K562 (cell line): ENCODE results near the gene TAMALIN. TPM values are rescaled to one million over a fixed set of nuclear protein-coding genes. Genes with fewer than 3 reads are reported as not detected.

Experiments
- GATA2 ChIP-seq: sonication (generic); formaldehyde crosslinking; IDR thresholded peaks from 2 replicates; pipeline ENCODE4 v1.4.0; 2020; ENCODE audit warnings: mild to moderate bottlenecking, missing genetic modification reagents
- RHOXF2B ChIP-seq: fragments of 250-450 bp; sonication (Bioruptor Pico); conservative IDR thresholded peaks from 2 replicates; pipeline ENCODE4 v1.5.1; 2021
- SFPQ ChIP-seq: fragments of 200-400 bp; formaldehyde crosslinking; IDR thresholded peaks from 2 replicates; pipeline ENCODE4 v1.6.1; 2017; ENCODE audit warnings: mild to moderate bottlenecking, low read depth, low read length, moderate library complexity
- TSHZ1 ChIP-seq: fragments of 250-450 bp; sonication (Bioruptor Pico); IDR thresholded peaks from 2 replicates; pipeline ENCODE4 v1.4.0; 2020; ENCODE audit warnings: mild to moderate bottlenecking, moderate library complexity
- ZNF212 ChIP-seq: fragments of 450-650 bp; formaldehyde crosslinking; IDR thresholded peaks from 2 replicates; pipeline ENCODE4 v1.4.0; 2020; ENCODE audit warnings: mild to moderate bottlenecking
- polyA plus RNA-seq, 8 experiments: library from polyadenylated mRNA; depleted of rRNA in 4 of 8; stranded (reverse) in 5 of 8; unstranded in 3 of 8; fragments of >200 nt; fragmentation: Nextera tagmentation in 2 of 8; fragmentation: Illumina TruSeq in 1 of 8; extraction: Ambion mirVana in 2 of 8; extraction: Trizol in 1 of 8; gene quantifications; 2 replicates each; pipeline versions ENCODE4 v1.2.1 to v1.2.3, GENCODE V29; 2011 to 2014; ENCODE audit warnings: inconsistent platforms in 1 of 8, missing spikeins in 1 of 8
- total RNA-seq, 7 experiments: library from RNA; depleted of rRNA in 6 of 7; stranded (reverse); fragments of >200 nt in 6 of 7; fragmentation: Illumina TruSeq in 2 of 7; extraction: Trizol in 2 of 7; gene quantifications; 2 replicates each; pipeline versions ENCODE4 v1.2.1 to v1.2.3, GENCODE V29; 2011 to 2021; ENCODE audit warnings: low replicate concordance in 1 of 7
- TF ChIP-seq, protein P1 (sequence below): fragments of 450-650 bp; IDR thresholded peaks from 2 replicates; pipeline ENCODE4 v1.6.1; 2018; ENCODE audit not compliant: partially characterized antibody
- TF ChIP-seq, protein P2 (sequence below), 2 experiments: fragments of 450-650 bp; formaldehyde crosslinking in 1 of 2; IDR thresholded peaks; 2 replicates each; pipeline versions ENCODE4 v1.4.0 to v1.6.1; 2014 to 2020; ENCODE audit warnings: mild to moderate bottlenecking in 2 of 2, borderline replicate concordance in 1 of 2, low read depth in 1 of 2

Gene TAMALIN
- total and polyA plus RNA-seq, 9 of the 15 experiments (the other 6 are each of a cell fraction or from before 2014, with no cell fraction given): 0.74 to 2.2 (median 1.5) TPM; not detected in 2

DNA sequence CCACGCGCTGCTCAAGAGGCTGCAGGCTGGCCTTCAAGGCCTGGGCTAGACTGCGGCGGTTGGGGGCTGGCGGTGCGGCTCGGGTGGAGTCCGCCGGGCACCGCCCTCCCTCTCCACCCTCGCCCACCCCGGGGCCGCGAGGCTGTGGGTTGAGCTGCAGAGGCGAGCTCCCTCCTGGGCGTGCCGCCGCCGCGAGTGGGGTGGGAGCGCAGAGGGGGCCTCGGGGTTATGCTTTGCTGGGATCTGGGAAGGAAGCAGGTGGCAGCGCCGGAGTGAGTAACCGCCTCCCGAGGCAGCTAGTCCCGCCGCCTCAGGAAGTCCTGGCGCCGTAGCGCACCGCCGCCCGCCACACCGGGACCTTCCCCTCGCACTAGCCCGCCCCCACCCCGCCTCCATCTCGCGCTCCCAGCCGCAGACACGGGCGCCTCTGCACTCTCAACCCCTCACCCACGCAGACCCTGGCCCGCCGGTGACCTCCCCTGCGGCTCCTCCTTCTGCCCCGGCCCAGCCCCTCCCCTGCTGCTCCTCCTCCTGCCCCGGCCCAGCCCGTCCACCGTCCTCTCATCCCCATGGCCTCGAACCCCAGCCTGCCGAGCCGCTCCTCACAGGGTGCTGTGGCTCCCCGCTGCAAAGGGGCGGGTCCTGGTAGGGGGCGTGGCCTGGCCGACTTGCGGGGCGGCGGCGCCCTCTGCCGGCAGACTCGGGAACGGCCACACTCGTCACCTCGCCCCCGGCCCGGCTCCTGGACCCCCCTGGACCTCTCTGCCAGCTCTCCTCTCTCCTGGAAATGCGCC, 16.6 kb downstream of the TAMALIN start (continued):
- TF ChIP-seq, protein P1, sequence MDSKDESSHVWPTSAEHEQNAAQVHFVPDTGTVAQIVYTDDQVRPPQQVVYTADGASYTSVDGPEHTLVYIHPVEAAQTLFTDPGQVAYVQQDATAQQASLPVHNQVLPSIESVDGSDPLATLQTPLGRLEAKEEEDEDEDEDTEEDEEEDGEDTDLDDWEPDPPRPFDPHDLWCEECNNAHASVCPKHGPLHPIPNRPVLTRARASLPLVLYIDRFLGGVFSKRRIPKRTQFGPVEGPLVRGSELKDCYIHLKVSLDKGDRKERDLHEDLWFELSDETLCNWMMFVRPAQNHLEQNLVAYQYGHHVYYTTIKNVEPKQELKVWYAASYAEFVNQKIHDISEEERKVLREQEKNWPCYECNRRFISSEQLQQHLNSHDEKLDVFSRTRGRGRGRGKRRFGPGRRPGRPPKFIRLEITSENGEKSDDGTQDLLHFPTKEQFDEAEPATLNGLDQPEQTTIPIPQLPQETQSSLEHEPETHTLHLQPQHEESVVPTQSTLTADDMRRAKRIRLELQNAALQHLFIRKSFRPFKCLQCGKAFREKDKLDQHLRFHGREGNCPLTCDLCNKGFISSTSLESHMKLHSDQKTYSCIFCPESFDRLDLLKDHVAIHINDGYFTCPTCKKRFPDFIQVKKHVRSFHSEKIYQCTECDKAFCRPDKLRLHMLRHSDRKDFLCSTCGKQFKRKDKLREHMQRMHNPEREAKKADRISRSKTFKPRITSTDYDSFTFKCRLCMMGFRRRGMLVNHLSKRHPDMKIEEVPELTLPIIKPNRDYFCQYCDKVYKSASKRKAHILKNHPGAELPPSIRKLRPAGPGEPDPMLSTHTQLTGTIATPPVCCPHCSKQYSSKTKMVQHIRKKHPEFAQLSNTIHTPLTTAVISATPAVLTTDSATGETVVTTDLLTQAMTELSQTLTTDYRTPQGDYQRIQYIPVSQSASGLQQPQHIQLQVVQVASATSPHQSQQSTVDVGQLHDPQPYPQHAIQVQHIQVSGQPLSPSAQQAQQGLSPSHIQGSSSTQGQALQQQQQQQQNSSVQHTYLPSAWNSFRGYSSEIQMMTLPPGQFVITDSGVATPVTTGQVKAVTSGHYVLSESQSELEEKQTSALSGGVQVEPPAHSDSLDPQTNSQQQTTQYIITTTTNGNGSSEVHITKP: peak; percentile 6
- TF ChIP-seq, protein P2, sequence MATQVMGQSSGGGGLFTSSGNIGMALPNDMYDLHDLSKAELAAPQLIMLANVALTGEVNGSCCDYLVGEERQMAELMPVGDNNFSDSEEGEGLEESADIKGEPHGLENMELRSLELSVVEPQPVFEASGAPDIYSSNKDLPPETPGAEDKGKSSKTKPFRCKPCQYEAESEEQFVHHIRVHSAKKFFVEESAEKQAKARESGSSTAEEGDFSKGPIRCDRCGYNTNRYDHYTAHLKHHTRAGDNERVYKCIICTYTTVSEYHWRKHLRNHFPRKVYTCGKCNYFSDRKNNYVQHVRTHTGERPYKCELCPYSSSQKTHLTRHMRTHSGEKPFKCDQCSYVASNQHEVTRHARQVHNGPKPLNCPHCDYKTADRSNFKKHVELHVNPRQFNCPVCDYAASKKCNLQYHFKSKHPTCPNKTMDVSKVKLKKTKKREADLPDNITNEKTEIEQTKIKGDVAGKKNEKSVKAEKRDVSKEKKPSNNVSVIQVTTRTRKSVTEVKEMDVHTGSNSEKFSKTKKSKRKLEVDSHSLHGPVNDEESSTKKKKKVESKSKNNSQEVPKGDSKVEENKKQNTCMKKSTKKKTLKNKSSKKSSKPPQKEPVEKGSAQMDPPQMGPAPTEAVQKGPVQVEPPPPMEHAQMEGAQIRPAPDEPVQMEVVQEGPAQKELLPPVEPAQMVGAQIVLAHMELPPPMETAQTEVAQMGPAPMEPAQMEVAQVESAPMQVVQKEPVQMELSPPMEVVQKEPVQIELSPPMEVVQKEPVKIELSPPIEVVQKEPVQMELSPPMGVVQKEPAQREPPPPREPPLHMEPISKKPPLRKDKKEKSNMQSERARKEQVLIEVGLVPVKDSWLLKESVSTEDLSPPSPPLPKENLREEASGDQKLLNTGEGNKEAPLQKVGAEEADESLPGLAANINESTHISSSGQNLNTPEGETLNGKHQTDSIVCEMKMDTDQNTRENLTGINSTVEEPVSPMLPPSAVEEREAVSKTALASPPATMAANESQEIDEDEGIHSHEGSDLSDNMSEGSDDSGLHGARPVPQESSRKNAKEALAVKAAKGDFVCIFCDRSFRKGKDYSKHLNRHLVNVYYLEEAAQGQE (IDR thresholded peaks at IDR 0.05; ENCODE audit: borderline replicate concordance): peak; percentile 83
- TF ChIP-seq, protein P2 (CRISPR knock-in tag; IDR thresholded peaks at IDR 0.05; ENCODE audit: low read depth): no peak
- TF ChIP-seq SFPQ (no peak), GATA2 (CRISPR knock-in tag) (no peak), ZNF212 (CRISPR knock-in tag) (no peak), TSHZ1 (CRISPR knock-in tag) (no peak), RHOXF2B (no peak)
